G401 (cell line): ENCODE measurements around the gene AKAP17A. TPM values are rescaled to one million over a fixed set of nuclear protein-coding genes. Genes with fewer than 3 reads are reported as not detected.

Source experiments
- total RNA-seq: library from RNA; depleted of rRNA; stranded (reverse); fragments of >200 nt; shearing (Covaris generic); gene quantifications from 2 replicates; pipeline ENCODE4 v1.2.3, GENCODE V29; 2014; rRNA removed

The AKAP17A gene
- total RNA-seq, 1 experiment from 2014 or later, result 37.1 TPM

Other genes starting within 250 kb of the AKAP17A start
- 631 and 697 TPM in 2 replicates for gene SLC25A6, start 199.5 kb upstream of the AKAP17A start, total RNA-seq
- gene ASMTL, start 138.7 kb upstream of the AKAP17A start, total RNA-seq, result 214 and 257 TPM in 2 replicates
- under 0.01 TPM in 1 of 2 replicates, not detected in the other for gene P2RY8, start 54.4 kb upstream of the AKAP17A start, total RNA-seq
- not detected in 2 replicates for gene ASMT, start 23.5 kb downstream of the AKAP17A start, total RNA-seq